Stimulated activated naive CD8-positive, alpha-beta T cell treated with anti-CD3 and anti-CD28 coated beads, Interleukin-15, Interleukin-2, amounts not matched to agents 100 ng/mL and 50 ng/mL, for 24 hours (primary cell): ENCODE results near the gene LPCAT1.

ENCODE experiments used
- H3K27ac Mint-ChIP-seq: one replicate; pipeline ENCODE4 v1.8.0; 2021; ENCODE audit warnings: mild to moderate bottlenecking, mixed read lengths
- H3K27me3 Mint-ChIP-seq: one replicate; pipeline ENCODE4 v1.8.0; 2021; ENCODE audit warnings: mixed read lengths
- H3K36me3 Mint-ChIP-seq: one replicate; pipeline ENCODE4 v1.8.0; 2021; ENCODE audit warnings: low read depth, mixed read lengths
- H3K4me1 Mint-ChIP-seq: one replicate; pipeline ENCODE4 v1.8.0; 2021; ENCODE audit warnings: low read depth, mixed read lengths
- H3K4me3 Mint-ChIP-seq: one replicate; pipeline ENCODE4 v1.8.0; 2021; ENCODE audit warnings: mild to moderate bottlenecking, mixed read lengths
- H3K9me3 Mint-ChIP-seq: one replicate; pipeline ENCODE4 v1.8.0; 2021; ENCODE audit warnings: mixed read lengths

The LPCAT1 gene

GRCh38 chr5:1538276-1538675, 14.5 kb upstream of the LPCAT1 start:
- Mint-ChIP-seq H3K27ac (no peak overlapping the region), H3K27me3 (no peaks in the 10 kb centered on the region), H3K4me3 (no peak overlapping the region), H3K9me3 (no peaks in the 10 kb centered on the region), H3K36me3 (no peaks in the 10 kb centered on the region), H3K4me1 (peaks cover 25% of the 10 kb centered on the region)

GRCh38 chr5:1537603-1538154, 13.9 kb upstream of the LPCAT1 start:
- H3K9me3 Mint-ChIP-seq, result no peaks in the 10 kb centered on the region
- no peaks in the 10 kb centered on the region for H3K27me3 Mint-ChIP-seq
- H3K36me3 Mint-ChIP-seq, result no peaks in the 10 kb centered on the region
- peaks cover 25% of the 10 kb centered on the region for H3K4me1 Mint-ChIP-seq
- no peak overlapping the region for H3K4me3 Mint-ChIP-seq
- no peak overlapping the region for H3K27ac Mint-ChIP-seq

- H3K4me3 Mint-ChIP-seq, result peak overlapping the region; percentile 82
- no peaks in the 10 kb centered on the region for H3K9me3 Mint-ChIP-seq
- no peaks in the 10 kb centered on the region for H3K27me3 Mint-ChIP-seq
- peak overlapping the region; percentile 81 for H3K27ac Mint-ChIP-seq
- peaks cover 25% of the 10 kb centered on the region for H3K4me1 Mint-ChIP-seq
- no peaks in the 10 kb centered on the region for H3K36me3 Mint-ChIP-seq
These were observed 13.3 kb upstream of the LPCAT1 start for GRCh38 chr5:1536871-1537602.

DNA sequence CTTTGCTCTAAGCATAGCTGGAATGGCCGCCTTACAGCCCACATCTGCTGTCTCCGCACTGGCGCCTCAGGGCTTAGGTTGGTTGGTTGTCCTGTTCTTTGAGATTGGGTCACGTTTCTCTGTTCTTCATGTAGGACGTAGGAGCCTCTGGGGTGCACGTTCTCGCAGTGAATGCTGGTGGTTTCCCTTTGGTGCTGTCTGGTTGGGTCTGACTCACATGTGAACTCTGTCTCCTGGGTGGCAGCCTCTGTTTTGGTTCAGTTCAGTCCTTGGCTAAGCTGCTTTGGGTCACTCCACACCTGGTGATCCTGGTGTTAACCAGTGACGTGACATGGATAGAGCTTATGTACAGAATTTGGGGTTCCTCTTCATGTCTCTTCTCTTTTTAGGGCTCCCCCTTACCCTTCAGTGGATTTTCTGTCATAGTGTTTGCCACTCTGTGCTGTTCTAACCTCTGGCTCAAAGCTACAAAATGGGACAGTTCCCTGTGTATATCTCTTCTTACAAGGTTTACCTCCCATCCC, 12.6 kb upstream of the LPCAT1 start:
- Mint-ChIP-seq H3K27ac (peak overlapping the region; percentile 81), H3K4me1 (peaks cover 25% of the 10 kb centered on the region), H3K9me3 (no peaks in the 10 kb centered on the region), H3K27me3 (no peaks in the 10 kb centered on the region), H3K4me3 (peak overlapping the region; percentile 82), H3K36me3 (no peaks in the 10 kb centered on the region)

DNA sequence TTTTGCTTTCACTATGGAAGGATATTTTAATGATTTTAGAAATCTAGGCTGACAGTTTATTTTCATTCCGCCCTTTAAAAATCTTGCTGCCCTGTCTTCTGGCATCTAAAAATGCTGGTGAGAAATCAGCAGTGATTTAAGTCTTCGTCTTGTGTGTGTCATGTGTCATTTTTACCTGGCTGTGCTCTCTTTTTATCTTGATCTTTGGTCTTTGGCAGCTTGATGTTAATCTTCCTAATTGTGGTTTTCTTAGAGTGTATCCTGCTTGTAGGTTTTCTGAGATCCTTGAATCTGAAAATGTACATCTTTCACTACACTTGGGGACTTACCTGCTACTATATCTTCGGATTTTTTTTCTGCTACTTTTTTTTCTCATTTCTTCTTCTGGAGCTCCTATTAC, 11.9 kb upstream of the LPCAT1 start:
- no peaks in the 10 kb centered on the region for H3K9me3 Mint-ChIP-seq
- peak overlapping the region; percentile 81 for H3K27ac Mint-ChIP-seq
- H3K36me3 Mint-ChIP-seq, result no peaks in the 10 kb centered on the region
- peaks cover 25% of the 10 kb centered on the region for H3K4me1 Mint-ChIP-seq
- no peaks in the 10 kb centered on the region for H3K27me3 Mint-ChIP-seq
- H3K4me3 Mint-ChIP-seq, result peak overlapping the region; percentile 82

- no peaks in the 10 kb centered on the region for H3K27me3 Mint-ChIP-seq
- no peak overlapping the region for H3K4me3 Mint-ChIP-seq
- no peaks in the 10 kb centered on the region for H3K36me3 Mint-ChIP-seq
- no peak overlapping the region for H3K27ac Mint-ChIP-seq
- peaks cover 25% of the 10 kb centered on the region for H3K4me1 Mint-ChIP-seq
- no peaks in the 10 kb centered on the region for H3K9me3 Mint-ChIP-seq
These were observed 8.6 kb upstream of the LPCAT1 start for GRCh38 chr5:1532384-1532783.

- H3K27me3 Mint-ChIP-seq, result no peaks in the 10 kb centered on the region
- H3K9me3 Mint-ChIP-seq, result no peaks in the 10 kb centered on the region
- peaks cover 23% of the 10 kb centered on the region for H3K4me1 Mint-ChIP-seq
- no peaks in the 10 kb centered on the region for H3K36me3 Mint-ChIP-seq
- H3K27ac Mint-ChIP-seq, result no peak overlapping the region
- no peak overlapping the region for H3K4me3 Mint-ChIP-seq
These were observed 5.7 kb upstream of the LPCAT1 start for GRCh38 chr5:1529498-1529897.

DNA sequence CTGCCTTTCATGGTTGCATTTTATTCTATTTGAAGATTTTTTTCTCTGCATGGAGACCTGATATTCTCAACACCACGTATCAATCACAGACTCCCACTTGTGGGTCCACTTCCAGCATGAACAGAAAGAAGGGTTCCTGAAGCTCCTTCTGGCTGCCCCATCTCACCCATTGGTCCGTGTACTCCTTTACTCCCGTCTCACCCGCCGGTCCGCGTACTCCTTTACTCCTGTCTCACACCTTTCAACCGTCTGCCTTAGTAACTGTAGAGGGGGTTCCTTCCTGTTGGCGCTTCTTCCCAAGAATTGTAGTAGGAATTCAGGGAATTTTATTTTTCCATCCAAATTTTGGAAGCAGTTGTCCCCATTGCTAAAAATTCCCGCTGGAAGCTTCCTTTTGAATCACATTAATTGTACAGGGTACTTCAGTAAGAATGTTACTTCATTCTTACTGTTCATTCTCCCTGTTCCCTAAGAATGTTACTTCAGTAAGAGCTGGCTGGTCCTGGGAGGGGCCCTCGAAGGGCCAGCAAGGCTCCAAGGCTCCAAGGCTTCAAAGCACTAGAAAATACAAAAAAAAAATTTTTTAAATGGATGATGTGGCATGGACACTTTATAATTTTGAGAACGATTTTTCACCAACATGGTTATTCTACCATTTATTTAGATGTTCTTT, 3.9 kb upstream of the LPCAT1 start:
- Mint-ChIP-seq H3K4me3 (peak overlapping the region; percentile 14), H3K27me3 (no peaks in the 10 kb centered on the region), H3K27ac (peak overlapping the region; percentile 55), H3K9me3 (no peaks in the 10 kb centered on the region), H3K36me3 (no peaks in the 10 kb centered on the region), H3K4me1 (peaks cover 26% of the 10 kb centered on the region)

DNA sequence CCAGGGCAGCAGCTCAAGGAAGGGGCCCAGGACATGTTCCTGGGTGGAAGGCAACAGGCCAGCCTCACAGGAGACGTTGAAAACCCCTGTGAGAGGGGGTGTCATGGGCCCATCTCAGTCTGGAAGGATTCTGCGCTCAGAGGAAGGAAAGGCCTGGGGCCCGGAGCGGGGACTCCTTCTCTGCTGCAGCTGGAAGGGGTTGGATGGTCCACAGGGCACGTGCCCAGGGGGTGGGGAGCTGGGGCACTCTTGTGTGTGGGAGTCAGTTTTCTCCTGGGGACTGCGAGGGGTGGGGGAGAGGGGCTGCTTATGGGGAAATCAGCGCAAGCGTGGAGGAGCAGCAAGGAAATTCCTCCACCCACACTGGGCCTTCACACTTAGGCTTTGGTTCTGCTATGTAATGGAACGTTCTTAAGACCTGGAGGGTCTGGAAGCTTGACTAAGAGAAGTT, 2.9 kb upstream of the LPCAT1 start:
- H3K27ac Mint-ChIP-seq, result peak overlapping the region; percentile 71
- H3K4me1 Mint-ChIP-seq, result peaks cover 35% of the 10 kb centered on the region
- peak overlapping the region; percentile 14 for H3K4me3 Mint-ChIP-seq
- H3K36me3 Mint-ChIP-seq, result peaks cover 5% of the 10 kb centered on the region
- no peaks in the 10 kb centered on the region for H3K27me3 Mint-ChIP-seq
- no peaks in the 10 kb centered on the region for H3K9me3 Mint-ChIP-seq

GRCh38 chr5:1526190-1526631, 2.5 kb upstream of the LPCAT1 start:
- no peaks in the 10 kb centered on the region for H3K9me3 Mint-ChIP-seq
- H3K27ac Mint-ChIP-seq, result peak overlapping the region; percentile 71
- H3K27me3 Mint-ChIP-seq, result no peaks in the 10 kb centered on the region
- peaks cover 6% of the 10 kb centered on the region for H3K36me3 Mint-ChIP-seq
- no peak overlapping the region for H3K4me3 Mint-ChIP-seq
- H3K4me1 Mint-ChIP-seq, result peaks cover 39% of the 10 kb centered on the region

GRCh38 chr5:1525624-1526189, 1.9 kb upstream of the LPCAT1 start:
- Mint-ChIP-seq H3K27ac (no peak overlapping the region), H3K4me1 (peaks cover 43% of the 10 kb centered on the region), H3K9me3 (no peaks in the 10 kb centered on the region), H3K4me3 (no peak overlapping the region), H3K36me3 (peaks cover 6% of the 10 kb centered on the region), H3K27me3 (no peaks in the 10 kb centered on the region)

- Mint-ChIP-seq H3K4me3 (peak overlapping the region; percentile 35), H3K36me3 (peaks cover 6% of the 10 kb centered on the region), H3K27ac (peak overlapping the region; percentile 31), H3K4me1 (peaks cover 46% of the 10 kb centered on the region), H3K27me3 (no peaks in the 10 kb centered on the region), H3K9me3 (no peaks in the 10 kb centered on the region)
These were observed 1.3 kb upstream of the LPCAT1 start for GRCh38 chr5:1524799-1525623.

DNA sequence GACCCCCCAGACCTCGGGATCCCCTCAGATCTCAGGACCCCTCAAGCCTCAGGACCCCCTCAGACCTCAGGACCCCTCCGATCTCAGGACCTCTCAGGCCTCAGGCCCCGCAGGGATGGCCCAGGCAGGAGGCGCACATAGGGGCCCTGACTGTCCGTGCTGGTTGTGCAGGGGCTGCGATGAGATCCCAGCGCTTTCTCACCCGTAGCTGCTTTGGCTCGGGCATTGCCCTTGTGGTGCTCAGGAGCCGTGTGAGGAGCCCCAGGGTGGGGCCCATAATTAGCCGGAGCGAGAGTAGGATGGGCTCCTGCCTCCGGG, 680 bp upstream of the LPCAT1 start:
- Mint-ChIP-seq H3K4me3 (peak overlapping the region; percentile 35), H3K27ac (peak overlapping the region; percentile 31), H3K4me1 (peaks cover 48% of the 10 kb centered on the region), H3K27me3 (no peaks in the 10 kb centered on the region), H3K9me3 (no peaks in the 10 kb centered on the region), H3K36me3 (peaks cover 7% of the 10 kb centered on the region)

- H3K4me3 Mint-ChIP-seq, result peak overlapping the region; percentile 86
- no peaks in the 10 kb centered on the region for H3K9me3 Mint-ChIP-seq
- H3K4me1 Mint-ChIP-seq, result peaks cover 55% of the 10 kb centered on the region
- H3K36me3 Mint-ChIP-seq, result peaks cover 13% of the 10 kb centered on the region
- no peak overlapping the region for H3K27ac Mint-ChIP-seq
- H3K27me3 Mint-ChIP-seq, result no peaks in the 10 kb centered on the region
These were observed 324 bp downstream of the LPCAT1 start for GRCh38 chr5:1523480-1523792.
